GM19025 (cell line): Measurements from ENCODE around the gene HS3ST2.
"Not testable (repeated sequence)": the region's sequence is repeated elsewhere in the genome, so short reads cannot be mapped to it uniquely, and the experiment has no call there.

Source experiments
- ATAC-seq: cut with Tn5 transposase; IDR thresholded peaks from one replicate; pipeline ENCODE4 v1.9.1; 2021; ENCODE audit warnings: mild to moderate bottlenecking, low read depth, moderate library complexity; ENCODE audit not compliant: unreplicated experiment

HS3ST2 gene

GRCh38 chr16:22928882-22929435, 115.0 kb downstream of the HS3ST2 start:
- ATAC-seq: no peak

GRCh38 chr16:22929461-22929860, 115.5 kb downstream of the HS3ST2 start:
- no peak for ATAC-seq

- ATAC-seq: no peak
These were observed 118.2 kb downstream of the HS3ST2 start for GRCh38 chr16:22932032-22932771.

- ATAC-seq: no peak
These were observed 119.2 kb downstream of the HS3ST2 start for GRCh38 chr16:22933173-22933572.

GRCh38 chr16:22934786-22935185, 120.8 kb downstream of the HS3ST2 start:
- ATAC-seq: no peak

GRCh38 chr16:22937169-22937568, 123.2 kb downstream of the HS3ST2 start:
- no peak for ATAC-seq

GRCh38 chr16:22938647-22939046, 124.7 kb downstream of the HS3ST2 start:
- no peak for ATAC-seq

- not testable (repeated sequence) for ATAC-seq
These were observed 125.9 kb downstream of the HS3ST2 start for GRCh38 chr16:22939744-22940363.

GRCh38 chr16:22941970-22942501, 128.1 kb downstream of the HS3ST2 start:
- no peak for ATAC-seq

GRCh38 chr16:22942811-22943210, 128.8 kb downstream of the HS3ST2 start:
- ATAC-seq: no peak

GRCh38 chr16:22945361-22945760, 131.4 kb downstream of the HS3ST2 start:
- no peak for ATAC-seq

- no peak for ATAC-seq
These were observed 132.5 kb downstream of the HS3ST2 start for GRCh38 chr16:22946433-22946832.

- no peak for ATAC-seq
These were observed 134.2 kb downstream of the HS3ST2 start for GRCh38 chr16:22948058-22948602.

GRCh38 chr16:22948603-22949368, 134.8 kb downstream of the HS3ST2 start:
- no peak for ATAC-seq

- ATAC-seq: no peak
These were observed 141.6 kb downstream of the HS3ST2 start for GRCh38 chr16:22955461-22956070.

GRCh38 chr16:22961206-22961605, 147.2 kb downstream of the HS3ST2 start:
- no peak for ATAC-seq

- ATAC-seq: no peak
These were observed 148.9 kb downstream of the HS3ST2 start for GRCh38 chr16:22962905-22963304.
